H1 (cell line): ENCODE measurements around the gene HTR4. TPM values are rescaled to one million over a fixed set of nuclear protein-coding genes. Genes with fewer than 3 reads are reported as not detected.

Experiments used
- CTCF ChIA-PET: fragments of 300-600 bp; sonication (Branson Sonifier 250); formaldehyde crosslinking; loops from one replicate; lab custom pipeline; 2021; ENCODE audit not compliant: partially characterized antibody; lab: Charles Lee
- POLR2A ChIA-PET: fragments of 300-600 bp; sonication (Branson Sonifier 250); formaldehyde crosslinking; loops from one replicate; lab custom pipeline; 2021; ENCODE audit warnings: inconsistent platforms; ENCODE audit not compliant: partially characterized antibody; lab: Charles Lee
- DNase-seq, 2 experiments: peaks; one replicate each; pipeline versions ENCODE4 v3.0.0 to v3.0.0-alpha.2; 2010 to 2022; ENCODE audit warnings: low spot score in 2 of 2, low read depth in 1 of 2, mixed read lengths in 1 of 2
- FAIRE-seq: peaks from 2 replicates; lab custom pipeline; 2011; peaks lifted over from hg19 to GRCh38; lab: Jason Lieb, UNC
- H2AFZ ChIP-seq: 2 replicates; pipeline ENCODE4 v1.8.1; 2012; ENCODE audit warnings: low read length, inconsistent platforms
- H2AK5ac ChIP-seq: 2 replicates; pipeline ENCODE4 v1.6.1; 2013; ENCODE audit warnings: low read depth, low read length
- H2BK120ac ChIP-seq: replicated peaks from 2 replicates; pipeline ENCODE3; 2013; ENCODE audit warnings: low read depth, low read length, inconsistent platforms
- H2BK12ac ChIP-seq: 2 replicates; pipeline ENCODE4 v1.6.1; 2013; ENCODE audit warnings: low read depth, low read length
- H2BK15ac ChIP-seq: 2 replicates; pipeline ENCODE4 v1.6.1; 2013; ENCODE audit warnings: low read length
- H2BK20ac ChIP-seq: 2 replicates; pipeline ENCODE4 v1.6.1; 2013; ENCODE audit warnings: low read length
- H2BK5ac ChIP-seq: 2 replicates; pipeline ENCODE4 v1.6.1; 2013; ENCODE audit warnings: low read depth, low read length
- H3K14ac ChIP-seq: 2 replicates; pipeline ENCODE4 v1.6.1; 2013; ENCODE audit warnings: inconsistent platforms; ENCODE audit not compliant: insufficient read length
- H3K18ac ChIP-seq: 2 replicates; pipeline ENCODE4 v1.6.1; 2013; ENCODE audit warnings: low read length; ENCODE audit errors: extremely low read depth
- H3K23ac ChIP-seq: 2 replicates; pipeline ENCODE4 v1.6.1; 2013; ENCODE audit warnings: inconsistent platforms; ENCODE audit not compliant: insufficient read length
- H3K23me2 ChIP-seq: 2 replicates; pipeline ENCODE4 v1.6.1; 2013; ENCODE audit warnings: low read depth, low read length
- H3K27ac ChIP-seq: 2 replicates; pipeline ENCODE4 v1.6.1; 2011; ENCODE audit warnings: low read depth, low read length, inconsistent platforms
- H3K27me3 ChIP-seq, 4 experiments: replicated peaks in 1 of 4; 1 replicate in 1 of 4; 2 replicates in 3 of 4; pipeline versions ENCODE4 v1.6.1 to v1.8.1; 2011 to 2013; ENCODE audit warnings: low read length in 3 of 4, mild to moderate bottlenecking in 3 of 4, inconsistent platforms in 2 of 4, mixed read lengths in 2 of 4, moderate library complexity in 1 of 4; ENCODE audit not compliant: control insufficient read depth in 3 of 4, insufficient read depth in 3 of 4; ENCODE audit errors: extremely low read depth in 1 of 4
- H3K36me3 ChIP-seq, 4 experiments: 2 replicates each; pipeline versions ENCODE4 v1.6.1 to v1.8.1; 2011 to 2013; ENCODE audit warnings: mild to moderate bottlenecking in 4 of 4, low read length in 3 of 4, moderate library complexity in 2 of 4, control low read depth in 1 of 4, inconsistent platforms in 1 of 4; ENCODE audit not compliant: insufficient read depth in 4 of 4, control insufficient read depth in 2 of 4
- H3K4ac ChIP-seq: replicated peaks from 2 replicates; pipeline ENCODE3; 2013; ENCODE audit warnings: low read length, low read depth, mixed read lengths, inconsistent platforms; ENCODE audit not compliant: insufficient read length
- H3K4me1 ChIP-seq, 4 experiments: replicated peaks in 1 of 4; 1 replicate in 1 of 4; 2 replicates in 3 of 4; pipeline versions ENCODE4 v1.6.1 to v1.8.1; 2011 to 2013; ENCODE audit warnings: low read length in 3 of 4, inconsistent platforms in 2 of 4, mixed read lengths in 1 of 4; ENCODE audit not compliant: insufficient read depth in 4 of 4, control insufficient read depth in 3 of 4
- H3K4me2 ChIP-seq, 2 experiments: 2 replicates each; pipeline versions ENCODE4 v1.6.1 to v1.8.1; 2011 to 2013; ENCODE audit warnings: low read depth in 2 of 2, low read length in 2 of 2, control low read depth in 1 of 2, inconsistent platforms in 1 of 2, mild to moderate bottlenecking in 1 of 2; ENCODE audit not compliant: insufficient read depth in 1 of 2
- H3K4me3 ChIP-seq, 4 experiments: fragments of 200-600, 300-600 bp in 1 of 4; sonication (generic), shearing (Covaris generic), sonication (Bioruptor Twin) in 1 of 4; 2 replicates each; pipeline versions ENCODE4 v1.5.1 to v1.8.1; 2011 to 2016; ENCODE audit warnings: low read length in 4 of 4, low read depth in 3 of 4, control low read depth in 2 of 4, inconsistent platforms in 2 of 4, mild to moderate bottlenecking in 2 of 4, mixed read lengths in 1 of 4, moderate library complexity in 1 of 4; ENCODE audit not compliant: insufficient read depth in 2 of 4; ENCODE audit errors: extremely low read depth in 1 of 4
- H3K56ac ChIP-seq: replicated peaks from 2 replicates; pipeline ENCODE3; 2013; ENCODE audit warnings: low read depth, mild to moderate bottlenecking, mixed read lengths, low read length, inconsistent platforms; ENCODE audit not compliant: insufficient read length
- H3K79me1 ChIP-seq: 2 replicates; pipeline ENCODE4 v1.6.1; 2013; ENCODE audit warnings: low read depth, low read length, control low read depth
- H3K79me2 ChIP-seq, 2 experiments: 2 replicates each; pipeline versions ENCODE4 v1.6.1 to v1.8.1; 2012 to 2013; ENCODE audit warnings: low read length in 2 of 2, mild to moderate bottlenecking in 2 of 2, inconsistent platforms in 1 of 2; ENCODE audit not compliant: insufficient read depth in 2 of 2, control insufficient read depth in 1 of 2
- H3K9ac ChIP-seq, 4 experiments: replicated peaks in 1 of 4; 1 replicate in 1 of 4; 2 replicates in 3 of 4; pipeline versions ENCODE4 v1.6.1 to v1.8.1; 2011 to 2013; ENCODE audit warnings: low read depth in 3 of 4, low read length in 3 of 4, control low read depth in 2 of 4, mild to moderate bottlenecking in 2 of 4, moderate library complexity in 2 of 4, inconsistent platforms in 1 of 4; ENCODE audit errors: extremely low read depth in 1 of 4
- H3K9me3 ChIP-seq, 2 experiments: 2 replicates each; pipeline versions ENCODE4 v1.6.1 to v1.8.1; 2012 to 2013; ENCODE audit warnings: mild to moderate bottlenecking in 2 of 2, moderate library complexity in 2 of 2, control low read depth in 1 of 2, inconsistent platforms in 1 of 2, low read depth in 1 of 2, low read length in 1 of 2, mixed read lengths in 1 of 2; ENCODE audit not compliant: insufficient read depth in 2 of 2
- H4K20me1 ChIP-seq, 2 experiments: replicated peaks in 1 of 2; 2 replicates each; pipeline versions ENCODE3 to v1.8.1; 2011 to 2013; ENCODE audit warnings: inconsistent platforms in 2 of 2, low read length in 2 of 2, mild to moderate bottlenecking in 1 of 2; ENCODE audit not compliant: insufficient read depth in 2 of 2, control insufficient read depth in 1 of 2
- H4K5ac ChIP-seq: 2 replicates; pipeline ENCODE4 v1.6.1; 2013; ENCODE audit warnings: low read length, low read depth, mixed read lengths, inconsistent platforms; ENCODE audit not compliant: insufficient read length
- H4K8ac ChIP-seq: 2 replicates; pipeline ENCODE4 v1.8.0; 2013; ENCODE audit warnings: mild to moderate bottlenecking, moderate library complexity, low read length, inconsistent platforms; ENCODE audit not compliant: insufficient read depth; ENCODE audit errors: extremely low read depth
- H4K91ac ChIP-seq: replicated peaks from 2 replicates; pipeline ENCODE3; 2013; ENCODE audit warnings: low read length, mixed read lengths, inconsistent platforms; ENCODE audit not compliant: insufficient read length
- BRCA1 ChIP-seq: IDR thresholded peaks from 2 replicates; pipeline ENCODE4 v1.6.1; 2012; ENCODE audit warnings: low read depth, low read length, improper control_type of control experiment
- CBX5 ChIP-seq: fragments of 300-800, 300-1000 bp; sonication (generic); IDR thresholded peaks from 2 replicates; pipeline ENCODE4 v1.7.1; 2016; ENCODE audit warnings: antibody characterized with exemption, low read length, low read depth
- CHD2 ChIP-seq: IDR thresholded peaks from 2 replicates; pipeline ENCODE4 v1.6.1; 2012; ENCODE audit warnings: low read length, improper control_type of control experiment
- E2F6 ChIP-seq: IDR thresholded peaks from 2 replicates; pipeline ENCODE4 v1.6.1; 2012; ENCODE audit warnings: inconsistent platforms
- GABPA ChIP-seq: IDR thresholded peaks from 2 replicates; pipeline ENCODE4 v1.6.1; 2011; ENCODE audit warnings: mild to moderate bottlenecking, low read length, moderate library complexity, borderline replicate concordance; ENCODE audit not compliant: insufficient read depth
- KDM1A ChIP-seq: fragments of 200-600, 300-600 bp; sonication (generic); IDR thresholded peaks from 2 replicates; pipeline ENCODE4 v1.7.1; 2016; ENCODE audit warnings: mild to moderate bottlenecking, low read length, borderline replicate concordance
- POLR2AphosphoS5 ChIP-seq: IDR thresholded peaks from 2 replicates; pipeline ENCODE4 v1.6.1; 2011; ENCODE audit warnings: low read depth, low read length
- POU5F1 ChIP-seq: IDR thresholded peaks from 2 replicates; pipeline ENCODE4 v1.6.1; 2011; ENCODE audit warnings: low read depth, mild to moderate bottlenecking, low read length, moderate library complexity
- SIRT6 ChIP-seq: IDR thresholded peaks from one replicate; pipeline ENCODE4 v1.7.1; 2012; ENCODE audit warnings: low read length, inconsistent platforms
- TAF1 ChIP-seq: IDR thresholded peaks from 2 replicates; pipeline ENCODE4 v1.6.1; 2011; ENCODE audit warnings: mild to moderate bottlenecking, low read depth, low read length
- WGBS, 2 experiments: shearing (Covaris generic) in 1 of 2; methylation state at CpG; one replicate each; pipeline versions ENCODE4 v1.1.6 to v1.1.7; 2013 to 2015; ENCODE audit warnings: low lambda C conversion rate in 2 of 2, mixed read lengths in 2 of 2, inconsistent platforms in 1 of 2, low coverage in 1 of 2, missing lambda C conversion rate in 1 of 2; ENCODE audit not compliant: insufficient replicate concordance in 2 of 2, insufficient coverage in 1 of 2, insufficient read length in 1 of 2; ENCODE audit errors: extremely low coverage in 1 of 2, missing lambda C conversion rate in 1 of 2; 5-methylcytosine and 5-hydroxymethylcytosine counted together
- polyA plus RNA-seq, 7 experiments: library from polyadenylated mRNA; depleted of rRNA in 3 of 7; stranded (reverse) in 5 of 7; unstranded in 2 of 7; fragments of >200 nt in 5 of 7; fragments of 200-250 nt in 2 of 7; gene quantifications; 1 replicate in 5 of 7; 2 replicates in 1 of 7; 4 replicates in 1 of 7; pipeline versions ENCODE4 v1.2.1 to v1.2.3, GENCODE V29; 2011 to 2013; ENCODE audit warnings: missing spikeins in 2 of 7, mixed read lengths in 2 of 7
- total RNA-seq: library from RNA; stranded (reverse); fragmentation: NEBNext Ultra II Directional; extraction: Animal tissue kit (Norgen Biotek cat#: 25700); gene quantifications from 2 replicates; pipeline ENCODE4 v1.2.1, GENCODE V29; 2021
- TF ChIP-seq, protein P1 (sequence below): IDR thresholded peaks from 2 replicates; pipeline ENCODE4 v1.6.1; 2011; ENCODE audit warnings: low read length, improper control_type of control experiment
- TF ChIP-seq, protein P2 (sequence below): IDR thresholded peaks from 2 replicates; pipeline ENCODE4 v1.6.1; 2012; ENCODE audit warnings: low read length, inconsistent platforms

The HTR4 gene
- total and polyA plus RNA-seq, 2 of the 8 experiments (the other 6 are each of a cell fraction or from before 2014, with no cell fraction given), result not detected

DNA sequence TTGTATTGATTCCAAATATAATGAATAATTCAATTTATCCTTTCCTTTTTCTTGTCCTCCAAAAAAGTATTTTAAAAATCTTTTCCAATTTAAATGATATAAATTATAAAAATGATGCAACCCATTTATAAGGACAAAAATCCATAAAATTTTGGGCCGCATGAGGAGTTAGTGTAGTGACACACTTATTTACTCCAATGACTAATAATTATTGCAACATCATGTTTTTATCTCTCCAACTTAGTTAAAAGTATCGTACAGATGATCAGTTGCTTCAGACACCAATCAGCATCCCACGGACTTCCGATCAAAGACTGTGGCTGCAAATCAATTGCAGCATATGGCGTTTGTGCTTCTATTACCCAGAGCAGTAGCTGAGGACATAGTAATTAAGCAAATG lies 58.6 kb downstream of the HTR4 start:
- H3K4me3 ChIP-seq, result no peak overlapping the region
- CTCF ChIA-PET, result no interaction called here
- no peak overlapping the region for H2BK5ac ChIP-seq
- H4K20me1 ChIP-seq, result no peaks in the 10 kb centered on the region
- no peak overlapping the region for H2BK15ac ChIP-seq
- H3K79me2 ChIP-seq, result no peaks in the 10 kb centered on the region
- no peaks in the 10 kb centered on the region for H3K27me3 ChIP-seq
- no peak overlapping the region for H3K23ac ChIP-seq
- no peak overlapping the region for H3K27ac ChIP-seq
- H3K23me2 ChIP-seq, result no peaks in the 10 kb centered on the region
- no peak overlapping the region for H4K91ac ChIP-seq
- H3K4me1 ChIP-seq, result no peaks in the 10 kb centered on the region
- no peak overlapping the region for H2AK5ac ChIP-seq
- H3K18ac ChIP-seq, result no peak overlapping the region
- no peak overlapping the region for H4K5ac ChIP-seq
- H3K36me3 ChIP-seq, result no peaks in the 10 kb centered on the region
- no peak overlapping the region for H2BK12ac ChIP-seq
- 89% methylated on average over 5 of the region's 5 CpGs; no CpG with 5 or more reads in 1 of the 2 experiments for WGBS, 2 experiments
- H3K9ac ChIP-seq, result no peak overlapping the region
- H2AFZ ChIP-seq, result no peak overlapping the region
- no peak overlapping the region for H2BK20ac ChIP-seq
- H3K56ac ChIP-seq, result no peak overlapping the region
- H3K4ac ChIP-seq, result no peak overlapping the region
- 0 out of 4 replicates have a peak, but pooled peaks cover 0 to 7% of the 10 kb centered on the region in 2 experiments for H3K9me3 ChIP-seq
- no peak overlapping the region for H4K8ac ChIP-seq
- FAIRE-seq (no peak), DNase-seq (no peak)
- H2BK120ac ChIP-seq, result no peak overlapping the region
- H3K14ac ChIP-seq, result no peak overlapping the region
- H3K4me2 ChIP-seq, result no peak overlapping the region
- POLR2A ChIA-PET, result no interaction called here
- no peaks in the 10 kb centered on the region for H3K79me1 ChIP-seq
- TF ChIP-seq, protein P1, sequence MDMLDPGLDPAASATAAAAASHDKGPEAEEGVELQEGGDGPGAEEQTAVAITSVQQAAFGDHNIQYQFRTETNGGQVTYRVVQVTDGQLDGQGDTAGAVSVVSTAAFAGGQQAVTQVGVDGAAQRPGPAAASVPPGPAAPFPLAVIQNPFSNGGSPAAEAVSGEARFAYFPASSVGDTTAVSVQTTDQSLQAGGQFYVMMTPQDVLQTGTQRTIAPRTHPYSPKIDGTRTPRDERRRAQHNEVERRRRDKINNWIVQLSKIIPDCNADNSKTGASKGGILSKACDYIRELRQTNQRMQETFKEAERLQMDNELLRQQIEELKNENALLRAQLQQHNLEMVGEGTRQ, result no peak
- TF ChIP-seq, protein P2, sequence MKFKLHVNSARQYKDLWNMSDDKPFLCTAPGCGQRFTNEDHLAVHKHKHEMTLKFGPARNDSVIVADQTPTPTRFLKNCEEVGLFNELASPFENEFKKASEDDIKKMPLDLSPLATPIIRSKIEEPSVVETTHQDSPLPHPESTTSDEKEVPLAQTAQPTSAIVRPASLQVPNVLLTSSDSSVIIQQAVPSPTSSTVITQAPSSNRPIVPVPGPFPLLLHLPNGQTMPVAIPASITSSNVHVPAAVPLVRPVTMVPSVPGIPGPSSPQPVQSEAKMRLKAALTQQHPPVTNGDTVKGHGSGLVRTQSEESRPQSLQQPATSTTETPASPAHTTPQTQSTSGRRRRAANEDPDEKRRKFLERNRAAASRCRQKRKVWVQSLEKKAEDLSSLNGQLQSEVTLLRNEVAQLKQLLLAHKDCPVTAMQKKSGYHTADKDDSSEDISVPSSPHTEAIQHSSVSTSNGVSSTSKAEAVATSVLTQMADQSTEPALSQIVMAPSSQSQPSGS, result no peak
- no peak for TF ChIP-seq GABPA
- no peak for TF ChIP-seq E2F6
- TF ChIP-seq POU5F1, result no peak
- TF ChIP-seq POLR2AphosphoS5, result no peak
- no peak for TF ChIP-seq KDM1A
- no peak for TF ChIP-seq BRCA1
- no peak for TF ChIP-seq TAF1
- TF ChIP-seq SIRT6, result no peak
- TF ChIP-seq CBX5, result no peak
- TF ChIP-seq CHD2, result no peak
